ENCODE measurements around the gene SPPL2A.

GRCh38 chr15:50652671-50653070 lies 112.8 kb downstream of the SPPL2A start:
- TF ChIP-seq, protein P1, sequence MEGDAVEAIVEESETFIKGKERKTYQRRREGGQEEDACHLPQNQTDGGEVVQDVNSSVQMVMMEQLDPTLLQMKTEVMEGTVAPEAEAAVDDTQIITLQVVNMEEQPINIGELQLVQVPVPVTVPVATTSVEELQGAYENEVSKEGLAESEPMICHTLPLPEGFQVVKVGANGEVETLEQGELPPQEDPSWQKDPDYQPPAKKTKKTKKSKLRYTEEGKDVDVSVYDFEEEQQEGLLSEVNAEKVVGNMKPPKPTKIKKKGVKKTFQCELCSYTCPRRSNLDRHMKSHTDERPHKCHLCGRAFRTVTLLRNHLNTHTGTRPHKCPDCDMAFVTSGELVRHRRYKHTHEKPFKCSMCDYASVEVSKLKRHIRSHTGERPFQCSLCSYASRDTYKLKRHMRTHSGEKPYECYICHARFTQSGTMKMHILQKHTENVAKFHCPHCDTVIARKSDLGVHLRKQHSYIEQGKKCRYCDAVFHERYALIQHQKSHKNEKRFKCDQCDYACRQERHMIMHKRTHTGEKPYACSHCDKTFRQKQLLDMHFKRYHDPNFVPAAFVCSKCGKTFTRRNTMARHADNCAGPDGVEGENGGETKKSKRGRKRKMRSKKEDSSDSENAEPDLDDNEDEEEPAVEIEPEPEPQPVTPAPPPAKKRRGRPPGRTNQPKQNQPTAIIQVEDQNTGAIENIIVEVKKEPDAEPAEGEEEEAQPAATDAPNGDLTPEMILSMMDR (IDR thresholded peaks at IDR 0.05) = no peak
- TF ChIP-seq EZH2 (IDR thresholded peaks at IDR 0.05) (no peak), EZH2phosphoT487 (IDR thresholded peaks at IDR 0.05) (no peak)

All from neural progenitor cell (in vitro differentiated cells).